Liver (tissue), 9 donors: Measurements from ENCODE around the gene COX5A. TPM values are rescaled to one million over a fixed set of nuclear protein-coding genes. Genes with fewer than 3 reads are reported as not detected.

Source experiments
- DNase-seq: peaks from one replicate; pipeline ENCODE4 v3.0.0-alpha.2; 2017; ENCODE audit warnings: low spot score
- H3K27ac ChIP-seq, 2 donors: one replicate each; pipeline ENCODE4 v1.7.0; 2013; ENCODE audit warnings: inconsistent platforms in 2 of 2, low read length in 2 of 2, control low read depth in 1 of 2, low read depth in 1 of 2, mild to moderate bottlenecking in 1 of 2
- H3K27me3 ChIP-seq, 4 donors: one replicate each; pipeline versions ENCODE4 v1.6.1 to v1.7.0; 2013; ENCODE audit warnings: low read length in 3 of 4, inconsistent platforms in 1 of 4, mild to moderate bottlenecking in 1 of 4, moderate library complexity in 1 of 4; ENCODE audit not compliant: control insufficient read depth in 4 of 4, insufficient read depth in 4 of 4
- H3K36me3 ChIP-seq, 4 donors: one replicate each; pipeline versions ENCODE4 v1.6.1 to v1.7.0; 2013; ENCODE audit warnings: low read length in 3 of 4, mild to moderate bottlenecking in 3 of 4, low read depth in 1 of 4, moderate library complexity in 1 of 4; ENCODE audit not compliant: control insufficient read depth in 4 of 4, insufficient read depth in 3 of 4
- H3K4me1 ChIP-seq, 4 donors: one replicate each; pipeline versions ENCODE4 v1.6.1 to v1.7.0; 2013; ENCODE audit warnings: low read length in 3 of 4, mild to moderate bottlenecking in 3 of 4, moderate library complexity in 1 of 4; ENCODE audit not compliant: control insufficient read depth in 4 of 4, insufficient read depth in 4 of 4
- H3K4me3 ChIP-seq, 3 donors: one replicate each; pipeline versions ENCODE4 v1.6.1 to v1.7.0; 2013; ENCODE audit warnings: low read length in 3 of 3, control low read depth in 1 of 3, low read depth in 1 of 3, mild to moderate bottlenecking in 1 of 3
- H3K9ac ChIP-seq, 2 donors: one replicate each; pipeline ENCODE4 v1.7.0; 2013; ENCODE audit warnings: low read length in 2 of 2, mild to moderate bottlenecking in 2 of 2, moderate library complexity in 2 of 2, control low read depth in 1 of 2, low read depth in 1 of 2
- H3K9me3 ChIP-seq, 4 donors: one replicate each; pipeline versions ENCODE4 v1.6.1 to v1.7.0; 2013; ENCODE audit warnings: low read length in 3 of 4; ENCODE audit not compliant: control insufficient read depth in 4 of 4
- ATF3 ChIP-seq: IDR thresholded peaks from 2 replicates; pipeline ENCODE4 v1.6.1; 2016; ENCODE audit warnings: antibody characterized with exemption
- CTCF ChIP-seq: fragments of 150-350 bp; IDR thresholded peaks from 2 replicates; pipeline ENCODE4 v1.5.1; 2017; ENCODE audit warnings: improper control_type of control experiment, low read depth, low read length; ENCODE audit not compliant: missing input control
- EGR1 ChIP-seq, 2 donors: IDR thresholded peaks; 2 replicates each; pipeline ENCODE4 v1.6.1; 2016 to 2018; ENCODE audit warnings: antibody characterized with exemption in 2 of 2, low read depth in 2 of 2
- FOXA1 ChIP-seq: IDR thresholded peaks from 2 replicates; pipeline ENCODE4 v1.6.1; 2016; ENCODE audit warnings: antibody characterized with exemption
- FOXA2 ChIP-seq: IDR thresholded peaks from 2 replicates; pipeline ENCODE4 v1.6.1; 2016; ENCODE audit warnings: antibody characterized with exemption
- GABPA ChIP-seq, 2 donors: IDR thresholded peaks in 1 of 2; conservative IDR thresholded peaks in 1 of 2; 2 replicates each; pipeline ENCODE4 v1.6.1; 2016; ENCODE audit warnings: antibody characterized with exemption in 2 of 2, mild to moderate bottlenecking in 1 of 2, moderate library complexity in 1 of 2
- HNF4A ChIP-seq, 2 donors: conservative IDR thresholded peaks; 2 replicates each; pipeline ENCODE4 v1.6.1; 2016; ENCODE audit warnings: antibody characterized with exemption in 2 of 2, mild to moderate bottlenecking in 2 of 2
- HNF4G ChIP-seq: IDR thresholded peaks from 2 replicates; pipeline ENCODE4 v1.6.1; 2016; ENCODE audit warnings: antibody characterized with exemption
- JUND ChIP-seq, 2 donors: IDR thresholded peaks; 2 replicates each; pipeline ENCODE4 v1.6.1; 2016; ENCODE audit warnings: antibody characterized with exemption in 2 of 2
- NR2F2 ChIP-seq: IDR thresholded peaks from 2 replicates; pipeline ENCODE4 v1.6.1; 2016; ENCODE audit warnings: antibody characterized with exemption
- RAD21 ChIP-seq, 2 donors: IDR thresholded peaks; 2 replicates each; pipeline ENCODE4 v1.6.1; 2016; ENCODE audit warnings: antibody characterized with exemption in 2 of 2, mild to moderate bottlenecking in 2 of 2
- REST ChIP-seq: IDR thresholded peaks from 2 replicates; pipeline ENCODE4 v1.6.1; 2016; ENCODE audit warnings: antibody characterized with exemption, mild to moderate bottlenecking
- RXRA ChIP-seq, 2 donors: IDR thresholded peaks; 2 replicates each; pipeline ENCODE4 v1.6.1; 2017 to 2018; ENCODE audit warnings: antibody characterized with exemption in 2 of 2, mild to moderate bottlenecking in 1 of 2
- SP1 ChIP-seq: IDR thresholded peaks from 2 replicates; pipeline ENCODE4 v1.6.1; 2018; ENCODE audit warnings: antibody characterized with exemption, mild to moderate bottlenecking
- TAF1 ChIP-seq: conservative IDR thresholded peaks from 2 replicates; pipeline ENCODE4 v1.6.1; 2016; ENCODE audit warnings: antibody characterized with exemption, mild to moderate bottlenecking
- YY1 ChIP-seq: IDR thresholded peaks from 2 replicates; pipeline ENCODE4 v1.6.1; 2016; ENCODE audit warnings: antibody characterized with exemption, mild to moderate bottlenecking
- ZBTB33 ChIP-seq: IDR thresholded peaks from 2 replicates; pipeline ENCODE4 v1.6.1; 2016; ENCODE audit warnings: antibody characterized with exemption
- WGBS: extraction: QIAGEN DNeasy Blood & Tissue Kit; methylation state at CpG from one replicate; pipeline ENCODE4 v1.1.7; 2013; 5-methylcytosine and 5-hydroxymethylcytosine counted together
- polyA plus RNA-seq, 2 donors: library from polyadenylated mRNA; stranded (reverse) in 1 of 2; unstranded in 1 of 2; fragments of 200-250 nt in 1 of 2; fragments of >200 nt in 1 of 2; fragmentation: Nextera tagmentation in 1 of 2; extraction: Ambion mirVana in 1 of 2; gene quantifications; one replicate each; pipeline versions ENCODE4 v1.2.1 to v1.2.3, GENCODE V29; 2013 to 2015
- total RNA-seq, 2 donors: library from RNA; depleted of rRNA; stranded (reverse); fragments of >200 nt; gene quantifications; one replicate each; pipeline ENCODE4 v1.2.3, GENCODE V29; 2014
- donor health status: healthy.
- donor health status: healthy.
- donor health status: healthy.
- donor health status: healthy.
- donor health status: healthy.

The COX5A gene
- total and polyA plus RNA-seq, 4 donors: 47.9 to 374 (median 190) TPM

GRCh38 chr15:74961616-74962015 is 23.7 kb upstream of the COX5A start:
- no peaks in the 10 kb centered on the region for H3K9me3 ChIP-seq
- 71% methylated on average over 5 of the region's 5 CpGs for WGBS
- no peak overlapping the region for H3K4me3 ChIP-seq
- no peak for TF ChIP-seq FOXA2
- no peak for TF ChIP-seq ATF3
- TF ChIP-seq RXRA (IDR thresholded peaks at IDR 0.05): no peak
- TF ChIP-seq RAD21 (IDR thresholded peaks at IDR 0.05): no peak
- TF ChIP-seq EGR1 (IDR thresholded peaks at IDR 0.05; ENCODE audit: low read depth in 2 of 2): no peak
- no peak for TF ChIP-seq SP1
- no peak for TF ChIP-seq CTCF
- no peak for TF ChIP-seq TAF1
- TF ChIP-seq HNF4A (conservative IDR thresholded peaks at IDR 0.05): no peak
- no peak for TF ChIP-seq YY1
- TF ChIP-seq HNF4G: no peak
- no peak for TF ChIP-seq FOXA1
- no peak for TF ChIP-seq ZBTB33
- no peak for TF ChIP-seq REST
- no peak for DNase-seq
- peaks cover 11 to 18% (median 14%) of the 10 kb centered on the region in 4 donors for H3K4me1 ChIP-seq
- H3K27me3 ChIP-seq: peaks cover 0 to 11% (median 3%) of the 10 kb centered on the region in 4 donors
- no peaks in the 10 kb centered on the region for H3K36me3 ChIP-seq
- H3K9ac ChIP-seq: no peak overlapping the region
- H3K27ac ChIP-seq: no peak overlapping the region

GRCh38 chr15:74960995-74961588 is 23.2 kb upstream of the COX5A start:
- TF ChIP-seq HNF4G (no peak), ATF3 (no peak), FOXA1 (no peak), SP1 (no peak), RAD21 (IDR thresholded peaks at IDR 0.05) (no peak), FOXA2 (no peak), CTCF (no peak), GABPA (IDR thresholded peaks at IDR 0.05 in 1 of 2, conservative IDR thresholded peaks at IDR 0.05 in 1 of 2) (no peak), JUND (IDR thresholded peaks at IDR 0.05) (no peak), YY1 (no peak), REST (no peak), EGR1 (IDR thresholded peaks at IDR 0.05; ENCODE audit: low read depth in 2 of 2) (no peak), NR2F2 (no peak), RXRA (IDR thresholded peaks at IDR 0.05) (no peak)
- Histone ChIP-seq H3K9ac (no peak overlapping the region), H3K27me3 (peaks cover 0 to 11% (median 3%) of the 10 kb centered on the region in 4 donors), H3K9me3 (no peaks in the 10 kb centered on the region), H3K4me3 (no peak overlapping the region), H3K36me3 (no peaks in the 10 kb centered on the region), H3K4me1 (peaks cover 15 to 22% (median 18%) of the 10 kb centered on the region in 4 donors), H3K27ac (no peak overlapping the region)
- WGBS: 53% methylated on average over 3 of the region's 3 CpGs
- DNase-seq: no peak
